HG03432 (cell line): ENCODE data around the gene CCDC150.

Experiments used
- ATAC-seq: cut with Tn5 transposase; IDR thresholded peaks from one replicate; pipeline ENCODE4 v1.9.1; 2021; ENCODE audit warnings: mild to moderate bottlenecking, moderate library complexity; ENCODE audit not compliant: unreplicated experiment

Gene CCDC150

GRCh38 chr2:196758474-196759377 is 119.2 kb downstream of the CCDC150 start:
- ATAC-seq = no peak

DNA sequence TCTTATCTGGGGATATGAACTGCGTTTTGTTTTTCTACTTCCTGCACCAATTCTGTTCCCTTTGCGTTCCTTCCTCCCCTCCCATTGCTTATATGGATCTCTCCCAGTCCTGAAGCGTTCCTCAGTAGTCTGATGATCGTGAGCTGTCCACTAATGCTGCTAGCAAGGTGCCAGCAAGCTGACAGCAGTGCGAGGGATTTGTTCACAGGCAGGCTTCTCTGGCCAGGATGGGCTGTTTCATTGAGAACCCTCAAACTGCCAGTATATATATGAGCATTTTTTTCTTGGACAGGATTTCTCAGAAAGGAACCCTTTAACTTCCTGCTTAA is 119.8 kb downstream of the CCDC150 start:
- ATAC-seq = no peak

- no peak for ATAC-seq
Observed at GRCh38 chr2:196767101-196767500, 127.6 kb downstream of the CCDC150 start.
